IMR-90 (cell line): ENCODE measurements around the gene ERVK3-1. TPM values are rescaled to one million over a fixed set of nuclear protein-coding genes. Genes with fewer than 3 reads are reported as not detected.

Source experiments
- ATAC-seq: fragments of 200-7000 bp; cut with Tn5 transposase; 2 replicates; pipeline ENCODE4 v1.9.1; 2020; ENCODE audit warnings: low read depth, mild to moderate bottlenecking, moderate library complexity
- BruUV-seq: library from RNA; stranded (reverse); fragments of 400-500 nt; replicated peaks from 2 replicates; lab custom pipeline; 2021; lab: Mats Ljungman, UMichigan
- CTCF ChIA-PET: fragments of 300-600 bp; formaldehyde crosslinking; extraction: SDS; loops from one replicate; lab custom pipeline; 2021; ENCODE audit warnings: antibody characterized with exemption; lab: Yijun Ruan, JAX
- POLR2A ChIA-PET: fragments of 300-600 bp; sonication (Branson Sonifier 250); formaldehyde crosslinking; loops from one replicate; lab custom pipeline; 2022; ENCODE audit warnings: antibody characterized with exemption; ENCODE audit not compliant: unreplicated experiment; lab: Charles Lee
- DNase-seq: peaks from one replicate; pipeline ENCODE4 v3.0.0; 2013
- H2AFZ ChIP-seq: replicated peaks from 2 replicates; pipeline ENCODE3; 2013; ENCODE audit warnings: low read length, mild to moderate bottlenecking; ENCODE audit not compliant: poor library complexity
- H2AK5ac ChIP-seq: 2 replicates; pipeline ENCODE4 v1.6.1; 2013; ENCODE audit warnings: low read depth, low read length, inconsistent platforms
- H2AK9ac ChIP-seq: replicated peaks from 2 replicates; pipeline ENCODE3; 2013; ENCODE audit warnings: mild to moderate bottlenecking, low read depth, low read length, moderate library complexity; ENCODE audit not compliant: poor library complexity
- H2BK120ac ChIP-seq: 2 replicates; pipeline ENCODE4 v1.6.1; 2013; ENCODE audit warnings: low read depth, low read length, inconsistent platforms
- H2BK15ac ChIP-seq: 3 replicates; pipeline ENCODE4 v1.6.1; 2013; ENCODE audit warnings: low read depth, low read length, inconsistent platforms
- H2BK20ac ChIP-seq: 2 replicates; pipeline ENCODE4 v1.6.1; 2013; ENCODE audit warnings: low read depth, mild to moderate bottlenecking, inconsistent platforms, low read length, moderate library complexity
- H2BK5ac ChIP-seq: 2 replicates; pipeline ENCODE4 v1.6.1; 2013; ENCODE audit warnings: mild to moderate bottlenecking, low read depth, low read length, inconsistent platforms; ENCODE audit not compliant: poor library complexity, severe bottlenecking
- H3K14ac ChIP-seq: replicated peaks from 2 replicates; pipeline ENCODE4 v1.6.1; 2013; ENCODE audit warnings: low read depth, low read length, inconsistent platforms
- H3K18ac ChIP-seq: 2 replicates; pipeline ENCODE4 v1.6.1; 2013; ENCODE audit warnings: low read depth, low read length, control low read depth
- H3K23ac ChIP-seq: 2 replicates; pipeline ENCODE4 v1.6.1; 2013; ENCODE audit warnings: low read depth, low read length, inconsistent platforms
- H3K27ac ChIP-seq: 2 replicates; pipeline ENCODE4 v1.5.1; 2013; ENCODE audit warnings: mild to moderate bottlenecking, control low read depth, low read length; ENCODE audit not compliant: insufficient read depth
- H3K27me3 ChIP-seq: 2 replicates; pipeline ENCODE4 v1.6.1; 2013; ENCODE audit warnings: low read length; ENCODE audit not compliant: control insufficient read depth, insufficient read depth
- H3K36me3 ChIP-seq: 2 replicates; pipeline ENCODE4 v1.6.1; 2013; ENCODE audit warnings: low read length, mixed read lengths; ENCODE audit not compliant: control insufficient read depth, insufficient read depth
- H3K4ac ChIP-seq: 2 replicates; pipeline ENCODE4 v1.6.1; 2013; ENCODE audit warnings: low read depth, low read length, inconsistent platforms
- H3K4me1 ChIP-seq: 2 replicates; pipeline ENCODE4 v1.6.1; 2013; ENCODE audit warnings: low read length, mixed read lengths; ENCODE audit not compliant: control insufficient read depth, insufficient read depth
- H3K4me2 ChIP-seq: 2 replicates; pipeline ENCODE4 v1.6.1; 2013; ENCODE audit warnings: low read depth, mild to moderate bottlenecking, control low read depth, low read length, moderate library complexity
- H3K4me3 ChIP-seq: 2 replicates; pipeline ENCODE4 v1.5.1; 2013; ENCODE audit warnings: low read depth, mild to moderate bottlenecking, control low read depth, low read length, moderate library complexity; ENCODE audit not compliant: insufficient read depth
- H3K56ac ChIP-seq: 2 replicates; pipeline ENCODE4 v1.6.1; 2013; ENCODE audit warnings: low read length, inconsistent platforms; ENCODE audit not compliant: insufficient read depth; ENCODE audit errors: extremely low read depth
- H3K79me1 ChIP-seq, 2 experiments: 2 replicates each; pipeline ENCODE4 v1.6.1; 2013; ENCODE audit warnings: low read length in 2 of 2, inconsistent platforms in 1 of 2, low read depth in 1 of 2
- H3K9ac ChIP-seq: 2 replicates; pipeline ENCODE4 v1.6.1; 2013; ENCODE audit warnings: low read depth, low read length, control low read depth
- H3K9me1 ChIP-seq: 2 replicates; pipeline ENCODE4 v1.6.1; 2013; ENCODE audit warnings: low read length, inconsistent platforms; ENCODE audit not compliant: insufficient read depth
- H3K9me3 ChIP-seq: 2 replicates; pipeline ENCODE4 v1.6.1; 2013; ENCODE audit warnings: low read length; ENCODE audit not compliant: control insufficient read depth, insufficient read depth
- H4K20me1 ChIP-seq: 2 replicates; pipeline ENCODE4 v1.6.1; 2013; ENCODE audit warnings: low read length, inconsistent platforms; ENCODE audit not compliant: insufficient read depth
- H4K5ac ChIP-seq: 2 replicates; pipeline ENCODE4 v1.6.1; 2013; ENCODE audit warnings: mild to moderate bottlenecking, low read depth, low read length, control low read depth
- H4K8ac ChIP-seq, 2 experiments: 2 replicates each; pipeline ENCODE4 v1.6.1; 2013; ENCODE audit warnings: low read depth in 2 of 2, low read length in 2 of 2, control low read depth in 1 of 2, inconsistent platforms in 1 of 2
- H4K91ac ChIP-seq: 2 replicates; pipeline ENCODE4 v1.6.1; 2013; ENCODE audit warnings: low read depth, low read length, inconsistent platforms; ENCODE audit not compliant: insufficient read depth
- BHLHE40 ChIP-seq: fragments of 150-350 bp; IDR thresholded peaks from 2 replicates; pipeline ENCODE4 v1.6.1; 2016; ENCODE audit warnings: mild to moderate bottlenecking, low read depth, low read length
- CTCF ChIP-seq: conservative IDR thresholded peaks from 2 replicates; pipeline ENCODE4 v1.5.1; 2012; ENCODE audit warnings: mild to moderate bottlenecking, low read depth, low read length, improper control_type of control experiment
- ELK1 ChIP-seq: fragments of 150-350 bp; IDR thresholded peaks from 2 replicates; pipeline ENCODE4 v1.6.1; 2016; ENCODE audit warnings: low read depth, mild to moderate bottlenecking, low read length, moderate library complexity, borderline replicate concordance
- FOS ChIP-seq: fragments of 150-350 bp; IDR thresholded peaks from 2 replicates; pipeline ENCODE4 v1.6.1; 2016; ENCODE audit warnings: low read depth, low read length
- MAZ ChIP-seq: IDR thresholded peaks from 2 replicates; pipeline ENCODE4 v1.6.1; 2012; ENCODE audit warnings: low read depth, mild to moderate bottlenecking, low read length, improper control_type of control experiment, moderate library complexity, borderline replicate concordance
- MXI1 ChIP-seq: IDR thresholded peaks from 2 replicates; pipeline ENCODE4 v1.6.1; 2012; ENCODE audit warnings: low read depth, mild to moderate bottlenecking, low read length, moderate library complexity, borderline replicate concordance
- NFE2L2 ChIP-seq: fragments of 150-350 bp; IDR thresholded peaks from 2 replicates; pipeline ENCODE4 v1.6.1; 2016; ENCODE audit warnings: low read depth, mild to moderate bottlenecking, low read length
- POLR2A ChIP-seq: IDR thresholded peaks from 2 replicates; pipeline ENCODE4 v1.6.1; 2012; ENCODE audit warnings: mild to moderate bottlenecking, low read depth, low read length
- RAD21 ChIP-seq: IDR thresholded peaks from 2 replicates; pipeline ENCODE4 v1.6.1; 2012; ENCODE audit warnings: low read length, improper control_type of control experiment
- RFX5 ChIP-seq: IDR thresholded peaks from 2 replicates; pipeline ENCODE4 v1.8.0; 2012; ENCODE audit warnings: low read depth, mild to moderate bottlenecking, low read length, moderate library complexity
- SMC3 ChIP-seq: fragments of 150-350 bp; IDR thresholded peaks from 2 replicates; pipeline ENCODE4 v1.6.1; 2016; ENCODE audit warnings: low read depth, mild to moderate bottlenecking, antibody characterized with exemption, low read length, moderate library complexity
- WGBS, 2 experiments: methylation state at CpG; one replicate each; pipeline versions ENCODE4 v1.1.5 to v1.1.7; 2013; ENCODE audit warnings: missing lambda C conversion rate in 2 of 2; ENCODE audit not compliant: insufficient read length in 1 of 2; ENCODE audit errors: extremely low coverage in 2 of 2; 5-methylcytosine and 5-hydroxymethylcytosine counted together
- dilution Hi-C: fragments of 300-500 bp; cut with HindIII; formaldehyde crosslinking; loops from one replicate; pipeline ENCODE4 v1.14.3; 2018; ENCODE audit warnings: low sequenced_read_pairs; ENCODE audit not compliant: unreplicated experiment
- in situ Hi-C: fragments of 300-500 bp; cut with MboI; formaldehyde crosslinking; loops from 3 replicates; pipeline ENCODE4 v1.14.3; 2019; ENCODE audit warnings: low sequenced_read_pairs, inconsistent platforms, mixed read lengths
- intact Hi-C: fragments of 100-400 bp; cut with micrococcal nuclease; formaldehyde crosslinking; loops from 2 replicates; pipeline ENCODE4 v1.10.0; 2022
- polyA plus RNA-seq, 3 experiments: library from polyadenylated mRNA; depleted of rRNA; stranded (reverse); fragments of >200 nt; gene quantifications; 2 replicates each; pipeline ENCODE4 v1.2.3, GENCODE V29; 2012; ENCODE audit warnings: low replicate concordance in 1 of 3
- total RNA-seq: library from RNA; depleted of rRNA; stranded (reverse); fragments of >200 nt; gene quantifications from 2 replicates; pipeline ENCODE4 v1.2.3, GENCODE V29; 2012

Gene ERVK3-1
- total and polyA plus RNA-seq, 2 of the 4 experiments (the other 2 are of a cell fraction) = 33.0 to 39.3 TPM

DNA sequence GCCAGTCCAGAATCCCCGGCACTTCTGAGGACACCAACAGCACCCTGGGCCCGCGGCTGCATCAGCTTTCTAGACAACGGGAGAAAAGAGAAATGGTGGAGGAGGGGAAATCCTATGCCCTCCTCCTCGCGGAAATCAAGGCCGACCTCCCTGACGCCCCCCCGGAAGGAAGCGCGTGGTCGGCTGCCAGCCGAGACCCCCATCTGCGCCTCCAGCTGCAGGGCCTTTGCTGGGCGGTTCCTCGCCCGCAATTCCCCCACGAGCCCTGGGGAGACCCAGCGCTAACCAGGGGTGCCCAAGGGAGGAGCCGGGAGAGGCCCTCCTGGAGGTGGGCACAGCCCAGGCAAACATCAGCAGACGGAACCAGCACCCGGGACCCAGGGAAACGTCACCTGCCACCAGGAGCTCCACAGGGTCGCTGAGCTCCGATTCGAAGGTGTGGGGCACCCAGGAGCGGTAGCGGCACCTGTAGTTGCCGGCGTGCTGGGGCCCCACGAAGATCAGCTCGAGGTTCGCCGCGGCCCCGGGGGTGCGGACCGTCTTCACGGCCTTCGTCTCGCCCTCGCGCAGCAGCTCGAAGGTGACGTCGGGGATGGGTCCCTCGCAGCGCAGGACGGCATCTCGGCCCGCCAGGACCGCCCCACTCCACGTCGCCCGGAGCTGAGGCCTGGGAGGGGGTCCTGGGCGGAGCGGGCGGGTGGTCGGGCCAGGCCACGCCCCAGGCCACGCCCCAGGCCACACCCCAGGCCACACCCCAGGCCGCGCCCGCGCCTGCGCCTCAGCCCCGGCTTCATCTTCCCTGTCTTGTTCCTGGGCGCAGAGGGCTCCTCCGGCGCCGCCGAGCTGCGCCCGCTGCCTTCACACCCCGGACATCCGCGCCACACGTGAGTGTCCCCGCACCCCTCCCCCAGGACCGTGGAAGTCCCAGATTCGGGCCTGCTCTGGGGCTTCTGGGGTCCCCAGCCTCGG lies 42.1 kb downstream of the ERVK3-1 start:
- Histone ChIP-seq H3K27ac (peak overlapping the region; percentile 57), H2AK5ac (peak overlapping the region; percentile 57), H3K4ac (peak overlapping the region; percentile 72), H3K27me3 (no peaks in the 10 kb centered on the region), H3K79me1 (peaks cover 12 to 49% of the 10 kb centered on the region in 2 experiments), H2BK120ac (no peak overlapping the region), H3K4me3 (peak overlapping the region; percentile 66), H3K56ac (peak overlapping the region; percentile 46; the same call in 1 of the 2 replicates), H3K9ac (peak overlapping the region; percentile 69), H4K8ac (peak overlapping the region; percentile 31 to 91; a peak in 3 of 4 replicates), H2BK20ac (no peak overlapping the region), H3K4me1 (peaks cover 6% of the 10 kb centered on the region; the same call in 1 of the 2 replicates), H3K9me1 (peaks cover 3% of the 10 kb centered on the region; the same call in 1 of the 2 replicates), H3K14ac (peak overlapping the region; percentile 74), H4K5ac (peak overlapping the region; percentile 54), H2AK9ac (peak overlapping the region; percentile 90), H2BK5ac (peak overlapping the region; percentile 37), H3K23ac (peak overlapping the region; percentile 45), H3K4me2 (peak overlapping the region; percentile 82), H3K9me3 (no peaks in the 10 kb centered on the region), H2AFZ (peak overlapping the region; percentile 99), H2BK15ac (no peak overlapping the region), H4K20me1 (no peaks in the 10 kb centered on the region; the same call in 1 of the 2 replicates), H3K18ac (no peak overlapping the region; the same call in 1 of the 2 replicates), H3K36me3 (peaks cover 7% of the 10 kb centered on the region; the same call in 1 of the 2 replicates), H4K91ac (peak overlapping the region; percentile 32)
- DNase-seq (peak; percentile 63), ATAC-seq (peak; percentile 98)
- BruUV-seq = TSS peak; percentile 32
- dilution Hi-C loops (no loop called here), in situ Hi-C loops (no loop called here), intact Hi-C loops (loop anchor here (2.0 kb wide), 1 partner anchor 20 kb away; the partner anchor contains the start of gene ZSCAN22)
- 2% methylated on average over 29 of the region's 82 CpGs; no CpG with 5 or more reads in 1 of the 2 experiments for WGBS, 2 experiments
- ChIA-PET POLR2A (interaction anchor here (0.6 to 1.4 kb wide), 5 partner anchors 15 to 229 kb away, joined by 3 to 10 read pairs (median 4); partner anchors contain the start of genes TRIM28 and ZNF497), CTCF (no interaction called here)
- TF ChIP-seq RFX5 (no peak), RAD21 (no peak), BHLHE40 (peak; percentile 85), SMC3 (no peak), MXI1 (peak; percentile 63; the same call in 1 of the 2 replicates), ELK1 (no peak), POLR2A (no peak), MAZ (0 out of 2 replicates have a peak, but pooled peaks have one; percentile 25), FOS (no peak), NFE2L2 (no peak), CTCF (no peak)
